Epithelial cell of prostate (primary cell): ENCODE data around the gene TEDC2.
A peak's percentile ranks its signal among the peaks of the same experiment; 100 is the strongest.

ENCODE experiments used
- DNase-seq: peaks from one replicate; pipeline ENCODE4 v3.0.0-alpha.2; 2011; ENCODE audit warnings: low read depth, low spot score
- H3K27ac ChIP-seq: fragments of 450-650 bp; 2 replicates; pipeline ENCODE4 v1.5.1; 2017; ENCODE audit warnings: mild to moderate bottlenecking

Gene TEDC2

DNA sequence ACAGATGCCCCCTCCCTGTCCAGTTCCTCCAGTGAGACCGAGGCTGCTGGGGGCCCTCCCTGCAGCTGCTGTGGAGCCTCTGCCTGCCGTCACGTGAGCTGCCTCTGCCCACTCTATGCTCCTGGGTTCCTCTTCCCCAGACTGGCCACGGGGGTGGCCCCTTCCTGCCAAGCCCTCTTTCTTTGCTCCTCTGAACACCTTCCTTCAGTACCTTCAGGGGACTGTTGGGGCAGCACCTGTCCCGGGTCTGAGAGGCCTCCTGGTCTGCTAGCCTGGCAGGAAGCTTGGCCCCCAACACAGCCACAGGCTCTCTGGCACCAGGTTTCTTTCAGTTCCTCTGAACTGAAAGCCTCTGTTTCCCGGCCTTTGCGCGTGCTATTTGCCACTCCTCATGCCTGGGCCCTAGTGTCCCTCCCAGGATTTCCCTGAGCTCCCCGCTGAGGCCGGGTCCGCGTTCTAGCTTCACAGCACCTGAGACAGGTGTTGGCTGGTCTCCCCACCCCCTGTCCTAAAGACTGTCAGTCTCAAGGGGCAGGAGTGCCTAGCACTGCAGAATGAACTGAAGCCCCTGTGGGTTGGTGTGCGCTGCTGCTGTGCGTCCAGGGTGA, 47.2 kb downstream of the TEDC2 start:
- no peak overlapping the region for H3K27ac ChIP-seq
- DNase-seq: no peak

DNA sequence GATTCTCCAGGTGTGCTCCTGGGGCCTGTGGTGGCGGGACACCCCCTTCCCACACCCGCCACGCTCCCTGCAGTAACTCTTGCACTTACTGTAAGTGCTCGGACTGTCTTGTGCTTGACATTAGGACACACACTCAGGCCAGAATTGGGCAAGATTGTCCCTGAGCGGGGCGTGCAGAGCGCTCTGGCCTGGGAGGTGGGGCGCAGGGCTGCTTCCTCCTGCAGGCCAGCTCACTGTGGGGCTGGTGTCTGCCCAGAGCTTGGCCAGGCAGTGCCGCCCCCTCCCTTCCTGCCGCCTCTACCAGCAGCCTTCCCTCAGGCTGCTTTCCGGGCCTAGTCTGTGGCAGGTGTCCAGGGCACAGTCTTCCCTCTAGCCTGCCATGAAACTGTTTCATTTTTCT, 47.8 kb downstream of the TEDC2 start:
- H3K27ac ChIP-seq: no peak overlapping the region
- DNase-seq: no peak

DNA sequence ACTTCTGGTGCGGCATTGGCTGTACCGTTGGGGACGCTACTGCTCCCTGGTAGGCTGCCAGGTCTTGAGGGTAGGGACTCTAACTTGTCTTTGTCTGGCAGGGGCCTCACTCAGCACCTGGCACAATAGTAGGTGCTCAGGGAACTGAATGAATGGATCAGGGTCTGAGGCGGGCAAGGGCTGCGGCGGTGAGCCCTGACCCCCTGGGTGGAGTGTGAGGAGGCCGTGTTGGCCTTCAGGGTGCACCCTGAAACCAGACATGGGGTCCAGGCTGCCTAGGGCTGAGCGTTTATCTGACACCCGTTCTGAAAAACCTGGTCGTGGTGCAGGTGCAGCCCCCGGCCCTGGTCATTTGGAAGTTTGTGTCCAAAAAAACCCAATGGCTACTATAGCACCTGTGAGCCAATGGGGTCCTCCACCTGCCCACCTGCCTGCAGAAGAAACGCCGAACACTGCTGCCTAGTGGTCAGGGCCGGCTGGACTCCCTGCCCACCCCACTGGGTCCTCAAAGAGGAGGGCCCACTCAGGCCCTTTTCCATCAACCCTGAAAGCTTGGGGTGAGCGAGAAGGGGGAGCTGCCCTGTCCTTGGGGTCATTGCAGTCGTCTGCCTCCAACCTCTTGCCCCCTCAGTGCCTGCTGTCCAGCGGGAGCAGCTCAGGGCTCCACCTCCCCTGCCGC, 49.0 kb downstream of the TEDC2 start:
- no peak overlapping the region for H3K27ac ChIP-seq
- no peak for DNase-seq

DNA sequence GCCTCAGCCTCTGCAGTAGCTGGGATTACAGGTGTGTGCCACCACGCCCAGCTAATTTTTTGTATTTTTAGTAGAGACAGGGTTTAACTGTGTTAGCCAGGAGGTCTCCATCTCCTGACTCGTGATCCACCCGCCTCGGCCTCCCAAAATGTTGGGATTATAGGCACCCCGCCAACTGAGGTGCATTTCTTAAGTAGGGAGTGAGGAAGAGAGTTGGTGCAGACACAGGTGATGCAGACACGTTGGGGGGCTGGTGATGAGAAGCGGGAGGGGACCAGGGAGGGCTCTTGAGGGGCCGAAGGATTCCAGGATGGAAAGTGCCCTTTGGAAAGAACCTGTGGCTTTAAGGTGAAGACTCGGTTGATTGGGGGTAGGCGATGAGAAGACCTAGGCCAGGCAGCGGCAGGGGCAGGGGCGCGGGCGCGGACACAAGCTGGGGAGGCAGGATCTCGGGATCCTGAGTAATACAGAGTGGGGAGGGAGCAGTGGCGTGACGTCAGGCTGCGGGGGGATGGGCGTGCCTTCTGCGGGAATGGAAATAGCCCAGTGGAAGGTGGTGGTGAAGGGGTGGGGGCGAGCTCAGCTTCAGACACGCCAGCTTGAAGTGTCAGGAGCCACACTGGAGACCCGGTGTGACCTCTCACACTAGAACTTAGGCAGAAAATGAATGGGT, 51.4 kb downstream of the TEDC2 start:
- H3K27ac ChIP-seq: no peak overlapping the region
- no peak for DNase-seq

DNA sequence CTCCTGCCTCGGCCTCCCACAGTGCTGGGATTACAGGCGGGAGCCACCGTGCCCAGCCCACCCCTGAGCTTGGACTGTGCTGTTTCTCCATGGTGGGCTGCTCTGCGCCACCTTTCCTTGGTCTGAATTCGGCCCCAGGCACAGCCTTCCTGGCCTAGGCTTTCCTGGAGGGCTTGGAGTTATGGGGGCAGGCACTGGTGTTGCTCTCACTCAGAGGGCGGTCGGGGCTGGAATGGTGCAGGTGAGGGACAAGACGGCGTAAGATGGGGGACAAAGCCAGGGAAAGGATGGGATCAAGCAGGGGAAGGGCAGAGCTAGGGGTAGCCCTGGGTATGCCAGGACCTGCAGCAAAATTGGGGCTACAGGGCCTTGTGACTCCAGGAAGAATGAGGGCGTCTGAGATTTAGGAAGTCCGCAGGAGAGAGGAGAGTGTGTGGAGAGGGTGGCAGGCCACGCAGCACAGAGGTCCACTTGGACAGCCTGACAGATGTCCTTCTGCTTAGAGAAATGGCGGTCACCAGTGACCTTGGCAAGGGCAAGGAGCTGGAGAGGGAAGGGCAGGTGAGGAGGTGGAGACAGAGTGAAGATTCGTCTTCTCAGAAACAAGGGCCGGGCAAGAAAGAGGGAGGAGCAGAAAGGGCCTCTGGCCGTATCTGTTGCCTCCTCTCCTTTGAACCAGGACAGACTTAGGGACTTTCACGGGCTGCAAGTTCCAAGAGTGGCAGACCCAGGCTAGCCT, 52.3 kb downstream of the TEDC2 start:
- no peak overlapping the region for H3K27ac ChIP-seq
- no peak for DNase-seq

DNA sequence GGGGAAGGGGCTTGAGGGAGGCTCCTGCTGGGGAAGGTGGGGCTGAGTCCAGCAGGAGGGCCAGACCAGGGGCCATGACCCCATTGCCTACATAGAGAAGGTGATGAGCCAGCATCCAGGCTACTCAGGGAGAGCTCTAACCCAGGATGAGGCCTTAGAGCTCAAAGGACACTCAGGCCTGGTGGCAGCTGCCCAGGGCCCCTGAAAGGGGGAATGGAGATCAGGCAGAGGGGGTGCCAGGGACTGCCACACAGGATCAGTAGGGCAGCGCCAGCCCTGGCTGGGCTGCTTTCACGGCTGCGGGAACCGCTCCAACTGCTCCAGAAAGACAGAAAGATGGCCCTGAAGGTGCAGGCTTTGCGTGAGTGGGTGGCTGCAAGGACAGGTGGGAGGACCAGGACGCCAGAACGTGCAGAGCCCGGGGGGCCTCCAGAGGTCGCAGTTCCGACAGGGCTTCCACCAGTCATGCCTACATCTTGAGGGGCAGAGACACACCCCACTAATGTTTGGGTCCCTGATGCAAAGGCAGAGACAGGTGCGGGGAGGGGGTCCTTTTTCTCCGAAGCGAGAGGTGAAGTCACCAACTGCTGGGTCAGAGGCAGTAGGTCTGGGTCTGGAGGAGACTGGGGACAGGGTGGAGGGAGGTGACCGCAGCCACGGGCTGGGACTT, 53.0 kb downstream of the TEDC2 start:
- H3K27ac ChIP-seq: no peak overlapping the region
- DNase-seq: no peak

- peak within 1 kb of the TSS; percentile 96 for H3K27ac ChIP-seq
- DNase-seq: peak; percentile 37
These were observed 53.8 kb downstream of the TEDC2 start, which contains the start of gene ATP6V0C for GRCh38 chr16:2513405-2514332. TSS of gene ATP6V0C (plus strand) at chr16:2513952. CDS start at chr16:2514104, 152 bp downstream.
